ENCODE results near the gene EIF2A. TPM values are rescaled to one million over a fixed set of nuclear protein-coding genes. Genes with fewer than 3 reads are reported as not detected.

The EIF2A gene
- total and polyA plus RNA-seq, 2 of the 13 experiments (the other 11 are each of a cell fraction or from before 2014, with no cell fraction given): 124 to 139 TPM

- TF ChIP-seq ZNF180 (CRISPR knock-in tag; IDR thresholded peaks at IDR 0.05; ENCODE audit: borderline replicate concordance, low read depth) (no peak), AHR (CRISPR knock-in tag; IDR thresholded peaks at IDR 0.05) (no peak), BHLHE40 (IDR thresholded peaks at IDR 0.05; ENCODE audit: low read length) (no peak), HCFC1 (IDR thresholded peaks at IDR 0.05; ENCODE audit: low read depth, low read length) (no peak), PATZ1 (CRISPR knock-in tag; IDR thresholded peaks at IDR 0.05) (no peak), KAT7 (CRISPR knock-in tag; IDR thresholded peaks at IDR 0.05; ENCODE audit: borderline replicate concordance) (peak; percentile 3; the same call in 1 of the 2 replicates), SMARCC2 (IDR thresholded peaks at IDR 0.05) (0 out of 2 replicates have a peak, but pooled peaks have one; percentile 11), KDM3A (CRISPR knock-in tag; IDR thresholded peaks at IDR 0.05; ENCODE audit: low read depth) (no peak), RARG (CRISPR knock-in tag; IDR thresholded peaks at IDR 0.05; ENCODE audit: low read depth) (no peak), CBX5 (CRISPR knock-in tag; IDR thresholded peaks at IDR 0.05; ENCODE audit: borderline replicate concordance) (no peak), SNAPC2 (CRISPR knock-in tag; IDR thresholded peaks at IDR 0.05) (0 out of 2 replicates have a peak, but pooled peaks have one; percentile 36), CEBPZ (IDR thresholded peaks at IDR 0.05; ENCODE audit: low read length) (no peak), HDAC1 (CRISPR knock-in tag; IDR thresholded peaks at IDR 0.05) (no peak), ARNT (IDR thresholded peaks at IDR 0.05) (no peak), GATAD1 (CRISPR knock-in tag; IDR thresholded peaks at IDR 0.05) (no peak), MZF1 (CRISPR knock-in tag; IDR thresholded peaks at IDR 0.05; ENCODE audit: borderline replicate concordance) (no peak), GATA4 (IDR thresholded peaks at IDR 0.05; ENCODE audit: borderline replicate concordance, low read depth) (no peak), SRF (IDR thresholded peaks at IDR 0.05; ENCODE audit: low read depth, low read length) (no peak), ZEB1 (IDR thresholded peaks at IDR 0.05; ENCODE audit: insufficient replicate concordance, low read depth) (peak; percentile 13), MTF1 (CRISPR knock-in tag; IDR thresholded peaks at IDR 0.05) (no peak), ZFX (CRISPR knock-in tag; IDR thresholded peaks at IDR 0.05; ENCODE audit: low read depth) (no peak), THAP8 (CRISPR knock-in tag; IDR thresholded peaks at IDR 0.05; ENCODE audit: borderline replicate concordance) (no peak), MAFF (IDR thresholded peaks at IDR 0.05; ENCODE audit: low read depth, low read length) (no peak), ZNF543 (CRISPR knock-in tag; IDR thresholded peaks at IDR 0.05) (no peak), CBFB (CRISPR knock-in tag; IDR thresholded peaks at IDR 0.05) (no peak), NCOR1 (IDR thresholded peaks at IDR 0.05; ENCODE audit: borderline replicate concordance, low read length) (no peak), ZNF878 (CRISPR knock-in tag; IDR thresholded peaks at IDR 0.05) (peak; percentile 57; the same call in 1 of the 2 replicates)
Measured at GRCh38 chr3:150602426-150603152, 56.0 kb downstream of the EIF2A start (continued).
